Stimulated activated CD8-positive, alpha-beta memory T cell treated with anti-CD3 and anti-CD28 coated beads, Interleukin-15, amount 100 ng/mL, for 48 hours (primary cell): ENCODE results near the gene PHF14.

Experiments
- DNase-seq, 2 donors: peaks; one replicate each; pipeline ENCODE4 v3.0.0-alpha.2; 2020; ENCODE audit warnings: low read depth in 2 of 2

The PHF14 gene

GRCh38 chr7:11175371-11175770 is 201.7 kb downstream of the PHF14 start:
- DNase-seq: no peak

- DNase-seq: no peak
Observed at GRCh38 chr7:11175887-11176286, 202.2 kb downstream of the PHF14 start.

GRCh38 chr7:11176985-11177555 is 203.4 kb downstream of the PHF14 start:
- no peak for DNase-seq

GRCh38 chr7:11177793-11178192 is 204.1 kb downstream of the PHF14 start:
- DNase-seq: no peak

GRCh38 chr7:11181590-11181989 is 207.9 kb downstream of the PHF14 start:
- DNase-seq: no peak

- DNase-seq: no peak
Observed at GRCh38 chr7:11182736-11183135, 209.1 kb downstream of the PHF14 start.

GRCh38 chr7:11185179-11185815 is 211.6 kb downstream of the PHF14 start:
- no peak for DNase-seq

GRCh38 chr7:11188529-11189310 is 215.0 kb downstream of the PHF14 start:
- no peak for DNase-seq

- DNase-seq: no peak
Observed at GRCh38 chr7:11191081-11191480, 217.4 kb downstream of the PHF14 start.

GRCh38 chr7:11191574-11192220 is 218.0 kb downstream of the PHF14 start:
- no peak for DNase-seq

GRCh38 chr7:11192506-11192905 is 218.8 kb downstream of the PHF14 start:
- DNase-seq: no peak

- DNase-seq: no peak
Observed at GRCh38 chr7:11193131-11193867, 219.6 kb downstream of the PHF14 start.

- DNase-seq: no peak
Observed at GRCh38 chr7:11193888-11194287, 220.2 kb downstream of the PHF14 start.

- DNase-seq: no peak
Observed at GRCh38 chr7:11194492-11194891, 220.8 kb downstream of the PHF14 start.

GRCh38 chr7:11195502-11195901 is 221.8 kb downstream of the PHF14 start:
- DNase-seq: no peak

GRCh38 chr7:11196143-11196542 is 222.5 kb downstream of the PHF14 start:
- no peak for DNase-seq

- no peak for DNase-seq
Observed at GRCh38 chr7:11203224-11203623, 229.6 kb downstream of the PHF14 start.

- DNase-seq: no peak
Observed at GRCh38 chr7:11203683-11204082, 230.0 kb downstream of the PHF14 start.

GRCh38 chr7:11206177-11206899 is 232.7 kb downstream of the PHF14 start:
- DNase-seq: no peak

- DNase-seq: no peak
Observed at GRCh38 chr7:11207565-11207964, 233.9 kb downstream of the PHF14 start.

- DNase-seq: no peak
Observed at GRCh38 chr7:11208883-11209465, 235.3 kb downstream of the PHF14 start.
